HepG2 (cell line): ENCODE data around the gene ZNF79. TPM values are rescaled to one million over a fixed set of nuclear protein-coding genes. Genes with fewer than 3 reads are reported as not detected.

Experiments used
- ARID2 ChIP-seq: sonication (generic); formaldehyde crosslinking; IDR thresholded peaks from 2 replicates; pipeline ENCODE4 v1.8.1; 2022; ENCODE audit warnings: mild to moderate bottlenecking, missing genetic modification reagents, borderline replicate concordance
- ATF1 ChIP-seq: IDR thresholded peaks from 2 replicates; pipeline ENCODE4 v1.6.1; 2016; ENCODE audit warnings: mild to moderate bottlenecking, control low read depth
- FOXO1 ChIP-seq: sonication (generic); formaldehyde crosslinking; IDR thresholded peaks from 2 replicates; pipeline ENCODE4 v1.4.0; 2020; ENCODE audit warnings: missing genetic modification reagents
- GATA4 ChIP-seq: sonication (generic); IDR thresholded peaks from 2 replicates; pipeline ENCODE4 v1.6.1; 2016; ENCODE audit warnings: antibody characterized with exemption, low read depth, borderline replicate concordance
- GFI1 ChIP-seq: sonication (generic); formaldehyde crosslinking; IDR thresholded peaks from 2 replicates; pipeline ENCODE4 v1.5.0; 2020; ENCODE audit warnings: missing genetic modification reagents, mild to moderate bottlenecking, borderline replicate concordance
- IKZF1 ChIP-seq: fragments of 450-650 bp; IDR thresholded peaks from 2 replicates; pipeline ENCODE4 v1.7.1; 2016
- ISL2 ChIP-seq: sonication (generic); formaldehyde crosslinking; IDR thresholded peaks from 2 replicates; pipeline ENCODE4 v1.5.0; 2020; ENCODE audit warnings: missing genetic modification reagents
- KDM3A ChIP-seq: IDR thresholded peaks from 2 replicates; pipeline ENCODE4 v1.6.1; 2018; ENCODE audit warnings: low read depth, missing compliant biosample characterization
- MED1 ChIP-seq: sonication (generic); formaldehyde crosslinking; IDR thresholded peaks from 2 replicates; pipeline ENCODE4 v1.4.0; 2020; ENCODE audit warnings: missing genetic modification reagents
- MED13 ChIP-seq: sonication (generic); formaldehyde crosslinking; IDR thresholded peaks from 2 replicates; pipeline ENCODE4 v1.5.0; 2020; ENCODE audit warnings: missing genetic modification reagents
- MEIS1 ChIP-seq: sonication (generic); formaldehyde crosslinking; IDR thresholded peaks from 2 replicates; pipeline ENCODE4 v1.9.0; 2021; ENCODE audit warnings: mild to moderate bottlenecking, missing genetic modification reagents, moderate library complexity, borderline replicate concordance
- MTA1 ChIP-seq: sonication (generic); formaldehyde crosslinking; IDR thresholded peaks from 2 replicates; pipeline ENCODE4 v1.4.0; 2020; ENCODE audit warnings: missing genetic modification reagents, mild to moderate bottlenecking, borderline replicate concordance
- NR2F1 ChIP-seq, 2 experiments: fragments of 450-650 bp in 1 of 2; formaldehyde crosslinking in 1 of 2; IDR thresholded peaks; 2 replicates each; pipeline versions ENCODE4 v1.5.0 to v1.6.1; 2016 to 2020; ENCODE audit warnings: mild to moderate bottlenecking in 1 of 2, missing compliant biosample characterization in 1 of 2, missing genetic modification reagents in 1 of 2, moderate library complexity in 1 of 2
- PPARG ChIP-seq: conservative IDR thresholded peaks from 2 replicates; pipeline ENCODE4 v1.6.1; 2016; ENCODE audit warnings: missing biosample characterization, missing genetic modification reagents
- RBFOX2 ChIP-seq: fragments of 200-400 bp; formaldehyde crosslinking; IDR thresholded peaks from 2 replicates; pipeline ENCODE4 v1.6.1; 2017; ENCODE audit warnings: low read depth, mild to moderate bottlenecking, low read length
- SOX6 ChIP-seq, 2 experiments: fragments of 450-650 bp in 1 of 2; sonication (generic) in 1 of 2; formaldehyde crosslinking in 1 of 2; IDR thresholded peaks; 2 replicates each; pipeline versions ENCODE4 v1.4.0 to v1.6.1; 2017 to 2020; ENCODE audit warnings: antibody characterized with exemption in 1 of 2, mild to moderate bottlenecking in 1 of 2, missing genetic modification reagents in 1 of 2
- TGIF2 ChIP-seq: IDR thresholded peaks from 2 replicates; pipeline ENCODE4 v1.6.1; 2016; ENCODE audit warnings: control low read depth, missing compliant biosample characterization
- ZFP82 ChIP-seq: sonication (generic); formaldehyde crosslinking; IDR thresholded peaks from 2 replicates; pipeline ENCODE4 v1.5.1; 2020; ENCODE audit warnings: mild to moderate bottlenecking, missing genetic modification reagents, borderline replicate concordance
- ZKSCAN5 ChIP-seq: sonication (generic); formaldehyde crosslinking; IDR thresholded peaks from 2 replicates; pipeline ENCODE4 v1.5.1; 2020; ENCODE audit warnings: mild to moderate bottlenecking, missing genetic modification reagents
- ZNF260 ChIP-seq: sonication (generic); formaldehyde crosslinking; IDR thresholded peaks from 2 replicates; pipeline ENCODE4 v1.4.0; 2020; ENCODE audit warnings: missing genetic modification reagents, low read depth, mild to moderate bottlenecking, borderline replicate concordance
- ZNF263 ChIP-seq: sonication (generic); formaldehyde crosslinking; IDR thresholded peaks from 2 replicates; pipeline ENCODE4 v1.4.0; 2020; ENCODE audit warnings: missing genetic modification reagents
- polyA plus RNA-seq, 8 experiments: library from polyadenylated mRNA; depleted of rRNA in 3 of 8; stranded (reverse) in 7 of 8; unstranded in 1 of 8; fragments of >200 nt; fragmentation: Illumina TruSeq in 4 of 8; extraction: Trizol in 4 of 8; gene quantifications; 2 replicates each; pipeline versions ENCODE4 v1.2.1 to v1.2.3, GENCODE V29; 2011 to 2016; ENCODE audit warnings: low read depth in 4 of 8, missing spikeins in 1 of 8, mixed read lengths in 1 of 8; ENCODE audit not compliant: insufficient read depth in 1 of 8
- total RNA-seq, 5 experiments: library from RNA; depleted of rRNA; stranded (reverse); fragments of >200 nt; fragmentation: Illumina TruSeq; extraction: Trizol; gene quantifications; 2 replicates each; pipeline ENCODE4 v1.2.3, GENCODE V29; 2016; ENCODE audit warnings: low read depth in 1 of 5
- TF ChIP-seq, protein P1 (sequence below): sonication (generic); formaldehyde crosslinking; IDR thresholded peaks from 2 replicates; pipeline ENCODE4 v1.5.1; 2020; ENCODE audit warnings: missing genetic modification reagents, mild to moderate bottlenecking, borderline replicate concordance
- TF ChIP-seq, protein P2 (sequence below): IDR thresholded peaks from 2 replicates; pipeline ENCODE4 v1.6.1; 2016; ENCODE audit warnings: mild to moderate bottlenecking

ZNF79 gene
- total and polyA plus RNA-seq, 2 of the 13 experiments (the other 11 are each of a cell fraction or from before 2014, with no cell fraction given): 3.7 to 8.1 TPM

DNA sequence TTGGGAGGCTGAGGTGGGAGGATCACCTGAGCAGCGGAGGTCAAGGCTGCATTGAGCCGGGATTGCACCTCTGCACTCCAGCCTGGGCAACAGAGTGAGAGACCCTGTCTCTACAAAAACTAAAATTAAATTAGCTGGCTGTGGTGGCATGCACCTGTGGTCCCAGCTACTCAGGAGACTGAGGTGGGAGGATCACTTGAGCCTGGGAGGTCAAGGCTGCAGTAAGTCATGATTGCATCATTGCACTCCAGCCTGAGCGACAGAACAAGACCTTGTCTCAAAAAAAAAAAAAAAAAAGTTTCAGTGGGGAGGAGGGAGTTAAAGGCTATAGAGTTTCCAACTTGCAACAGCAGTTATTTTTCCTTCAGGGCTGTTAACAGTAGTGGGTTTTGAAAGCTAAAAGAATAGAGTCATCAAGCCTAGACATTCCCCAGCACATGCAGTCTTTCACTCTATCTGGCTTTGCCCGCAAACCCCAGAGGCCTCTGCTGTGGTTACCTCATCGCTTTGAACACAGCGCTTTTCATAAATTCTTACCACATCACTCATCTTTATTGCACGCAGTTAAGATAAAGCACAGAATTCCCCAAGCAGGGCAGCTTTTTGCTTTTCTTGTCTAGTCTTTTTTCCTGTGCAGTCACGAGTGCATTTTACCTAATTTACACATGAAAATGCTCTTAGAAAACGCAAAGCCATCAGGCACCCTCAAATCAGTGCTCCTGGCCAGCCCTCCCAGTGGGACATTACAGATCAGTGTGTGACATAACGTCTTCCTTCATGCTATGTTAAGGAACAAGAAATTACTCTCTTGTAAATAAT lies 35.9 kb upstream of the ZNF79 start (continued):
- TF ChIP-seq, protein P1, sequence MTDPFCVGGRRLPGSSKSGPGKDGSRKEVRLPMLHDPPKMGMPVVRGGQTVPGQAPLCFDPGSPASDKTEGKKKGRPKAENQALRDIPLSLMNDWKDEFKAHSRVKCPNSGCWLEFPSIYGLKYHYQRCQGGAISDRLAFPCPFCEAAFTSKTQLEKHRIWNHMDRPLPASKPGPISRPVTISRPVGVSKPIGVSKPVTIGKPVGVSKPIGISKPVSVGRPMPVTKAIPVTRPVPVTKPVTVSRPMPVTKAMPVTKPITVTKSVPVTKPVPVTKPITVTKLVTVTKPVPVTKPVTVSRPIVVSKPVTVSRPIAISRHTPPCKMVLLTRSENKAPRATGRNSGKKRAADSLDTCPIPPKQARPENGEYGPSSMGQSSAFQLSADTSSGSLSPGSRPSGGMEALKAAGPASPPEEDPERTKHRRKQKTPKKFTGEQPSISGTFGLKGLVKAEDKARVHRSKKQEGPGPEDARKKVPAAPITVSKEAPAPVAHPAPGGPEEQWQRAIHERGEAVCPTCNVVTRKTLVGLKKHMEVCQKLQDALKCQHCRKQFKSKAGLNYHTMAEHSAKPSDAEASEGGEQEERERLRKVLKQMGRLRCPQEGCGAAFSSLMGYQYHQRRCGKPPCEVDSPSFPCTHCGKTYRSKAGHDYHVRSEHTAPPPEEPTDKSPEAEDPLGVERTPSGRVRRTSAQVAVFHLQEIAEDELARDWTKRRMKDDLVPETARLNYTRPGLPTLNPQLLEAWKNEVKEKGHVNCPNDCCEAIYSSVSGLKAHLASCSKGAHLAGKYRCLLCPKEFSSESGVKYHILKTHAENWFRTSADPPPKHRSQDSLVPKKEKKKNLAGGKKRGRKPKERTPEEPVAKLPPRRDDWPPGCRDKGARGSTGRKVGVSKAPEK: no peak
- TF ChIP-seq ZKSCAN5 (CRISPR knock-in tag): no peak
- peak; percentile 64; the same call in 1 of the 2 replicates for TF ChIP-seq ISL2
- no peak for TF ChIP-seq MEIS1 (CRISPR knock-in tag)
- peak; percentile 46; the same call in 1 of the 2 replicates for TF ChIP-seq MED1
- TF ChIP-seq PPARG (CRISPR knock-in tag): peak; percentile 53
- TF ChIP-seq MTA1: peak; percentile 57
- peak; percentile 67 for TF ChIP-seq ATF1 (CRISPR knock-in tag)
- 0 out of 2 replicates have a peak, but pooled peaks have one; percentile 38 for TF ChIP-seq TGIF2 (CRISPR knock-in tag)
- no peak for TF ChIP-seq KDM3A
- no peak for TF ChIP-seq MED13
- TF ChIP-seq IKZF1: no peak
- TF ChIP-seq, protein P2, sequence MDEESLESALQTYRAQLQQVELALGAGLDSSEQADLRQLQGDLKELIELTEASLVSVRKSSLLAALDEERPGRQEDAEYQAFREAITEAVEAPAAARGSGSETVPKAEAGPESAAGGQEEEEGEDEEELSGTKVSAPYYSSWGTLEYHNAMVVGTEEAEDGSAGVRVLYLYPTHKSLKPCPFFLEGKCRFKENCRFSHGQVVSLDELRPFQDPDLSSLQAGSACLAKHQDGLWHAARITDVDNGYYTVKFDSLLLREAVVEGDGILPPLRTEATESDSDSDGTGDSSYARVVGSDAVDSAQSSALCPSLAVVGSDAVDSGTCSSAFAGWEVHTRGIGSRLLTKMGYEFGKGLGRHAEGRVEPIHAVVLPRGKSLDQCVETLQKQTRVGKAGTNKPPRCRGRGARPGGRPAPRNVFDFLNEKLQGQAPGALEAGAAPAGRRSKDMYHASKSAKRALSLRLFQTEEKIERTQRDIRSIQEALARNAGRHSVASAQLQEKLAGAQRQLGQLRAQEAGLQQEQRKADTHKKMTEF (CRISPR knock-in tag): peak; percentile 78; the same call in 1 of the 2 replicates
- TF ChIP-seq ARID2: no peak
- TF ChIP-seq ZNF263 (CRISPR knock-in tag): peak; percentile 64; the same call in 1 of the 2 replicates
- TF ChIP-seq SOX6 (IDR thresholded peaks at IDR 0.05): no peak
- TF ChIP-seq SOX6 (CRISPR knock-in tag; IDR thresholded peaks at IDR 0.05): peak; percentile 63; the same call in 1 of the 2 replicates
- no peak for TF ChIP-seq ZNF260 (CRISPR knock-in tag)
- TF ChIP-seq ZFP82: no peak
- TF ChIP-seq GATA4: peak; percentile 33; the same call in 1 of the 2 replicates
- TF ChIP-seq RBFOX2: peak; percentile 59; the same call in 1 of the 2 replicates
- TF ChIP-seq FOXO1: 0 out of 2 replicates have a peak, but pooled peaks have one; percentile 20
- TF ChIP-seq GFI1: peak; percentile 75
- peak; percentile 43 to 76; a peak in 2 of 4 replicates for TF ChIP-seq NR2F1 (CRISPR knock-in tag; IDR thresholded peaks at IDR 0.05)
